Measurements from ENCODE around the gene PCDHGB6.
"Not testable (repeated sequence)": the region's sequence is repeated elsewhere in the genome, so short reads cannot be mapped to it uniquely, and the experiment has no call there.

The PCDHGB6 gene

GRCh38 chr5:141398608-141399007 lies 9.2 kb upstream of the PCDHGB6 start:
- in situ Hi-C loops (cut with HindIII; ENCODE audit: low pct_unique_long_range_greater_than_20kb, low sequenced_read_pairs): no loop called here
- no peak for DNase-seq (ENCODE audit: low read depth in 1 of 2, low spot score in 1 of 2)
- TF ChIP-seq JUND (IDR thresholded peaks at IDR 0.05; ENCODE audit: low read depth): no peak

GRCh38 chr5:141399555-141400258 lies 8.1 kb upstream of the PCDHGB6 start:
- in situ Hi-C loops (cut with HindIII; ENCODE audit: low pct_unique_long_range_greater_than_20kb, low sequenced_read_pairs): no loop called here

GRCh38 chr5:141402553-141403243 lies 5.1 kb upstream of the PCDHGB6 start, which contains the start of gene PCDHGA9:
TSS of gene PCDHGA9 (plus strand) at chr5:141402778. CDS start at chr5:141402953, 175 bp downstream.
- no peak for TF ChIP-seq JUND (IDR thresholded peaks at IDR 0.05; ENCODE audit: low read depth)
- no peak for DNase-seq (ENCODE audit: low read depth in 1 of 2, low spot score in 1 of 2)
- in situ Hi-C loops (cut with HindIII; ENCODE audit: low pct_unique_long_range_greater_than_20kb, low sequenced_read_pairs): no loop called here

More at GRCh38 chr5:141399555-141400258, 8.1 kb upstream of the PCDHGB6 start:
- DNase-seq (ENCODE audit: low read depth in 1 of 2, low spot score in 1 of 2): no peak
- TF ChIP-seq JUND (IDR thresholded peaks at IDR 0.05; ENCODE audit: low read depth): no peak

- DNase-seq (ENCODE audit: low read depth in 1 of 2, low spot score in 1 of 2): no peak
- no peak for TF ChIP-seq JUND (IDR thresholded peaks at IDR 0.05; ENCODE audit: low read depth)
- in situ Hi-C loops (cut with HindIII; ENCODE audit: low pct_unique_long_range_greater_than_20kb, low sequenced_read_pairs): no loop called here
Observed at GRCh38 chr5:141403387-141403786, 4.4 kb upstream of the PCDHGB6 start.

GRCh38 chr5:141409598-141410306 lies 1.9 kb downstream of the PCDHGB6 start:
- DNase-seq (ENCODE audit: low read depth in 1 of 2, low spot score in 1 of 2): no peak
- no peak for TF ChIP-seq JUND (IDR thresholded peaks at IDR 0.05; ENCODE audit: low read depth)
- in situ Hi-C loops (cut with HindIII; ENCODE audit: low pct_unique_long_range_greater_than_20kb, low sequenced_read_pairs): no loop called here

- no peak for TF ChIP-seq JUND (IDR thresholded peaks at IDR 0.05; ENCODE audit: low read depth)
- in situ Hi-C loops (cut with HindIII; ENCODE audit: low pct_unique_long_range_greater_than_20kb, low sequenced_read_pairs): no loop called here
- DNase-seq (ENCODE audit: low read depth in 1 of 2, low spot score in 1 of 2): no peak
Observed at GRCh38 chr5:141411575-141411974, 3.8 kb downstream of the PCDHGB6 start.

- DNase-seq (ENCODE audit: low read depth in 1 of 2, low spot score in 1 of 2): peak; percentile 93
- in situ Hi-C loops (cut with HindIII; ENCODE audit: low pct_unique_long_range_greater_than_20kb, low sequenced_read_pairs): no loop called here
- TF ChIP-seq JUND (IDR thresholded peaks at IDR 0.05; ENCODE audit: low read depth): no peak
Observed at GRCh38 chr5:141412854-141413539, 5.2 kb downstream of the PCDHGB6 start, which contains the start of gene PCDHGA10. TSS of gene PCDHGA10 (plus strand) at chr5:141412987. CDS start at chr5:141413176, 189 bp downstream.

GRCh38 chr5:141413540-141414069 lies 5.8 kb downstream of the PCDHGB6 start:
- no peak for TF ChIP-seq JUND (IDR thresholded peaks at IDR 0.05; ENCODE audit: low read depth)
- in situ Hi-C loops (cut with HindIII; ENCODE audit: low pct_unique_long_range_greater_than_20kb, low sequenced_read_pairs): no loop called here
- DNase-seq (ENCODE audit: low read depth in 1 of 2, low spot score in 1 of 2): peak; percentile 72 to 92

- in situ Hi-C loops (cut with HindIII; ENCODE audit: low pct_unique_long_range_greater_than_20kb, low sequenced_read_pairs); DNase-seq (ENCODE audit: low read depth in 1 of 2, low spot score in 1 of 2): not testable (repeated sequence)
Observed at GRCh38 chr5:141414548-141415274, 6.9 kb downstream of the PCDHGB6 start.

- in situ Hi-C loops (cut with HindIII; ENCODE audit: low pct_unique_long_range_greater_than_20kb, low sequenced_read_pairs); DNase-seq (ENCODE audit: low read depth in 1 of 2, low spot score in 1 of 2): not testable (repeated sequence)
Observed at GRCh38 chr5:141415275-141415618, 7.4 kb downstream of the PCDHGB6 start.

GRCh38 chr5:141417494-141418172 lies 9.8 kb downstream of the PCDHGB6 start, which contains the start of gene PCDHGB7:
TSS of gene PCDHGB7 (plus strand) at chr5:141417677. CDS start at chr5:141417860, 183 bp downstream.
- DNase-seq (ENCODE audit: low read depth in 1 of 2, low spot score in 1 of 2); in situ Hi-C loops (cut with HindIII; ENCODE audit: low pct_unique_long_range_greater_than_20kb, low sequenced_read_pairs): not testable (repeated sequence)
